WTC11 (cell line): ENCODE results near the gene P2RY6. TPM values are rescaled to one million over a fixed set of nuclear protein-coding genes. Genes with fewer than 3 reads are reported as not detected.

Source experiments
- ATAC-seq: fragments of 200-7000 bp; cut with Tn5 transposase; 2 replicates; pipeline ENCODE4 v1.10.0; 2021; ENCODE audit warnings: mild to moderate bottlenecking, moderate library complexity
- CTCF ChIA-PET: fragments of 300-600 bp; sonication (Branson Sonifier 250); formaldehyde crosslinking; loops from one replicate; lab custom pipeline; 2021; ENCODE audit warnings: antibody characterized with exemption; lab: Charles Lee
- POLR2A ChIA-PET: fragments of 350-600 bp; sonication (Branson Sonifier 250); formaldehyde crosslinking; loops from one replicate; lab custom pipeline; 2021; ENCODE audit warnings: antibody characterized with exemption; lab: Charles Lee
- DNase-seq: peaks from one replicate; pipeline ENCODE4 v3.0.0; 2021; ENCODE audit warnings: low spot score
- H3K27ac Mint-ChIP-seq: 2 replicates; pipeline ENCODE4 v1.8.0; 2021; ENCODE audit warnings: mixed read lengths
- H3K27me3 Mint-ChIP-seq: 2 replicates; pipeline ENCODE4 v1.8.0; 2021; ENCODE audit warnings: low read depth, mild to moderate bottlenecking, moderate library complexity, mixed read lengths
- H3K36me3 Mint-ChIP-seq: 2 replicates; pipeline ENCODE4 v1.8.0; 2021; ENCODE audit warnings: mixed read lengths
- H3K4me1 Mint-ChIP-seq: 2 replicates; pipeline ENCODE4 v1.8.0; 2022; ENCODE audit warnings: mixed read lengths
- H3K4me3 Mint-ChIP-seq: 2 replicates; pipeline ENCODE4 v1.8.0; 2021; ENCODE audit warnings: mild to moderate bottlenecking, moderate library complexity, mixed read lengths
- H3K9me3 Mint-ChIP-seq: 2 replicates; pipeline ENCODE4 v1.8.0; 2021; ENCODE audit warnings: mixed read lengths
- GABPB1 ChIP-seq: sonication (generic); formaldehyde crosslinking; IDR thresholded peaks from 2 replicates; pipeline ENCODE4 v1.8.1; 2023; ENCODE audit warnings: mild to moderate bottlenecking, missing genetic modification reagents
- MXD4 ChIP-seq: fragments of 250-450 bp; sonication (Bioruptor Pico); IDR thresholded peaks from 2 replicates; pipeline ENCODE4 v1.8.0; 2021; ENCODE audit warnings: mild to moderate bottlenecking, moderate library complexity, borderline replicate concordance
- NR2C2 ChIP-seq: sonication (generic); formaldehyde crosslinking; IDR thresholded peaks from 2 replicates; pipeline ENCODE4 v1.8.0; 2022; ENCODE audit warnings: mild to moderate bottlenecking, missing genetic modification reagents
- NR3C1 ChIP-seq: sonication (generic); formaldehyde crosslinking; conservative IDR thresholded peaks from 2 replicates; pipeline ENCODE4 v1.8.1; 2023; ENCODE audit warnings: low read depth, mild to moderate bottlenecking, missing genetic modification reagents
- PRDM15 ChIP-seq: sonication (generic); formaldehyde crosslinking; IDR thresholded peaks from 2 replicates; pipeline ENCODE4 v1.8.0; 2022; ENCODE audit warnings: missing genetic modification reagents
- RELA ChIP-seq: sonication (generic); formaldehyde crosslinking; IDR thresholded peaks from 2 replicates; pipeline ENCODE4 v1.8.1; 2022; ENCODE audit warnings: missing genetic modification reagents, mild to moderate bottlenecking, borderline replicate concordance
- RORB ChIP-seq: fragments of 250-450 bp; sonication (Bioruptor Pico); IDR thresholded peaks from 2 replicates; pipeline ENCODE4 v1.9.0; 2021; ENCODE audit warnings: mild to moderate bottlenecking
- TEAD1 ChIP-seq: sonication (generic); formaldehyde crosslinking; IDR thresholded peaks from 2 replicates; pipeline ENCODE4 v1.8.0; 2022; ENCODE audit warnings: mild to moderate bottlenecking, missing genetic modification reagents
- TP53 ChIP-seq: sonication (generic); formaldehyde crosslinking; IDR thresholded peaks from 2 replicates; pipeline ENCODE4 v1.8.1; 2023; ENCODE audit warnings: mild to moderate bottlenecking, missing genetic modification reagents
- ZMAT4 ChIP-seq: fragments of 250-450 bp; sonication (Bioruptor Pico); IDR thresholded peaks from 2 replicates; pipeline ENCODE4 v1.9.0; 2021; ENCODE audit warnings: mild to moderate bottlenecking
- ZNF396 ChIP-seq: fragments of 250-450 bp; sonication (Bioruptor Pico); IDR thresholded peaks from 2 replicates; pipeline ENCODE4 v1.8.0; 2021; ENCODE audit warnings: mild to moderate bottlenecking, moderate library complexity, borderline replicate concordance
- ZNF423 ChIP-seq: fragments of 250-450 bp; sonication (Bioruptor Pico); IDR thresholded peaks from 2 replicates; pipeline ENCODE4 v2.1.2; 2022; ENCODE audit warnings: mild to moderate bottlenecking, moderate library complexity
- total RNA-seq: library from RNA; stranded (reverse); gene quantifications from 3 replicates; pipeline ENCODE4 v1.2.3, GENCODE V29; 2021
- TF ChIP-seq, protein P1 (sequence below): fragments of 250-450 bp; sonication (Bioruptor Pico); IDR thresholded peaks from 2 replicates; pipeline ENCODE4 v1.9.0; 2021; ENCODE audit warnings: mild to moderate bottlenecking, borderline replicate concordance
- TF ChIP-seq, protein P2 (sequence below): sonication (generic); formaldehyde crosslinking; IDR thresholded peaks from 2 replicates; pipeline ENCODE4 v1.8.1; 2022; ENCODE audit warnings: missing genetic modification reagents, borderline replicate concordance
- TF ChIP-seq, protein P3 (sequence below): sonication (generic); formaldehyde crosslinking; IDR thresholded peaks from 2 replicates; pipeline ENCODE4 v1.8.0; 2023; ENCODE audit warnings: missing genetic modification reagents, mild to moderate bottlenecking, borderline replicate concordance
- TF ChIP-seq, protein P4 (sequence below): sonication (generic); formaldehyde crosslinking; IDR thresholded peaks from 2 replicates; pipeline ENCODE4 v1.8.0; 2022; ENCODE audit warnings: mild to moderate bottlenecking, missing genetic modification reagents

P2RY6 gene
- total RNA-seq, 1 experiment from 2014 or later, result not detected

- TF ChIP-seq ZNF423 (CRISPR knock-in tag) (no peak), RORB (CRISPR knock-in tag) (no peak), ZNF396 (no peak)
- TF ChIP-seq, protein P1, sequence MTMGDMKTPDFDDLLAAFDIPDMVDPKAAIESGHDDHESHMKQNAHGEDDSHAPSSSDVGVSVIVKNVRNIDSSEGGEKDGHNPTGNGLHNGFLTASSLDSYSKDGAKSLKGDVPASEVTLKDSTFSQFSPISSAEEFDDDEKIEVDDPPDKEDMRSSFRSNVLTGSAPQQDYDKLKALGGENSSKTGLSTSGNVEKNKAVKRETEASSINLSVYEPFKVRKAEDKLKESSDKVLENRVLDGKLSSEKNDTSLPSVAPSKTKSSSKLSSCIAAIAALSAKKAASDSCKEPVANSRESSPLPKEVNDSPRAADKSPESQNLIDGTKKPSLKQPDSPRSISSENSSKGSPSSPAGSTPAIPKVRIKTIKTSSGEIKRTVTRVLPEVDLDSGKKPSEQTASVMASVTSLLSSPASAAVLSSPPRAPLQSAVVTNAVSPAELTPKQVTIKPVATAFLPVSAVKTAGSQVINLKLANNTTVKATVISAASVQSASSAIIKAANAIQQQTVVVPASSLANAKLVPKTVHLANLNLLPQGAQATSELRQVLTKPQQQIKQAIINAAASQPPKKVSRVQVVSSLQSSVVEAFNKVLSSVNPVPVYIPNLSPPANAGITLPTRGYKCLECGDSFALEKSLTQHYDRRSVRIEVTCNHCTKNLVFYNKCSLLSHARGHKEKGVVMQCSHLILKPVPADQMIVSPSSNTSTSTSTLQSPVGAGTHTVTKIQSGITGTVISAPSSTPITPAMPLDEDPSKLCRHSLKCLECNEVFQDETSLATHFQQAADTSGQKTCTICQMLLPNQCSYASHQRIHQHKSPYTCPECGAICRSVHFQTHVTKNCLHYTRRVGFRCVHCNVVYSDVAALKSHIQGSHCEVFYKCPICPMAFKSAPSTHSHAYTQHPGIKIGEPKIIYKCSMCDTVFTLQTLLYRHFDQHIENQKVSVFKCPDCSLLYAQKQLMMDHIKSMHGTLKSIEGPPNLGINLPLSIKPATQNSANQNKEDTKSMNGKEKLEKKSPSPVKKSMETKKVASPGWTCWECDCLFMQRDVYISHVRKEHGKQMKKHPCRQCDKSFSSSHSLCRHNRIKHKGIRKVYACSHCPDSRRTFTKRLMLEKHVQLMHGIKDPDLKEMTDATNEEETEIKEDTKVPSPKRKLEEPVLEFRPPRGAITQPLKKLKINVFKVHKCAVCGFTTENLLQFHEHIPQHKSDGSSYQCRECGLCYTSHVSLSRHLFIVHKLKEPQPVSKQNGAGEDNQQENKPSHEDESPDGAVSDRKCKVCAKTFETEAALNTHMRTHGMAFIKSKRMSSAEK (CRISPR knock-in tag), result no peak
Observed at GRCh38 chr11:73280626-73281025, 8.5 kb downstream of the P2RY6 start (continued).

GRCh38 chr11:73281201-73281741 lies 9.1 kb downstream of the P2RY6 start:
- ChIA-PET POLR2A (no interaction called here), CTCF (interaction anchor here (1.0 kb wide), 1 partner anchor 11 kb away, joined by 3 read pairs; no protein-coding TSS in a partner anchor)
- no peak overlapping the region for H3K4me3 Mint-ChIP-seq
- H3K27me3 Mint-ChIP-seq, result no peaks in the 10 kb centered on the region; the same call in none of the 2 replicates
- TF ChIP-seq TEAD1 (CRISPR knock-in tag), result no peak
- TF ChIP-seq, protein P2, sequence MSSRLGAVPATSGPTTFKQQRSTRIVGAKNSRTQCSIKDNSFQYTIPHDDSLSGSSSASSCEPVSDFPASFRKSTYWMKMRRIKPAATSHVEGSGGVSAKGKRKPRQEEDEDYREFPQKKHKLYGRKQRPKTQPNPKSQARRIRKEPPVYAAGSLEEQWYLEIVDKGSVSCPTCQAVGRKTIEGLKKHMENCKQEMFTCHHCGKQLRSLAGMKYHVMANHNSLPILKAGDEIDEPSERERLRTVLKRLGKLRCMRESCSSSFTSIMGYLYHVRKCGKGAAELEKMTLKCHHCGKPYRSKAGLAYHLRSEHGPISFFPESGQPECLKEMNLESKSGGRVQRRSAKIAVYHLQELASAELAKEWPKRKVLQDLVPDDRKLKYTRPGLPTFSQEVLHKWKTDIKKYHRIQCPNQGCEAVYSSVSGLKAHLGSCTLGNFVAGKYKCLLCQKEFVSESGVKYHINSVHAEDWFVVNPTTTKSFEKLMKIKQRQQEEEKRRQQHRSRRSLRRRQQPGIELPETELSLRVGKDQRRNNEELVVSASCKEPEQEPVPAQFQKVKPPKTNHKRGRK, result no peak
- TF ChIP-seq NR2C2 (CRISPR knock-in tag), result no peak
- TF ChIP-seq RELA (CRISPR knock-in tag), result no peak
- no peak for TF ChIP-seq ZMAT4 (CRISPR knock-in tag)
- TF ChIP-seq, protein P3, sequence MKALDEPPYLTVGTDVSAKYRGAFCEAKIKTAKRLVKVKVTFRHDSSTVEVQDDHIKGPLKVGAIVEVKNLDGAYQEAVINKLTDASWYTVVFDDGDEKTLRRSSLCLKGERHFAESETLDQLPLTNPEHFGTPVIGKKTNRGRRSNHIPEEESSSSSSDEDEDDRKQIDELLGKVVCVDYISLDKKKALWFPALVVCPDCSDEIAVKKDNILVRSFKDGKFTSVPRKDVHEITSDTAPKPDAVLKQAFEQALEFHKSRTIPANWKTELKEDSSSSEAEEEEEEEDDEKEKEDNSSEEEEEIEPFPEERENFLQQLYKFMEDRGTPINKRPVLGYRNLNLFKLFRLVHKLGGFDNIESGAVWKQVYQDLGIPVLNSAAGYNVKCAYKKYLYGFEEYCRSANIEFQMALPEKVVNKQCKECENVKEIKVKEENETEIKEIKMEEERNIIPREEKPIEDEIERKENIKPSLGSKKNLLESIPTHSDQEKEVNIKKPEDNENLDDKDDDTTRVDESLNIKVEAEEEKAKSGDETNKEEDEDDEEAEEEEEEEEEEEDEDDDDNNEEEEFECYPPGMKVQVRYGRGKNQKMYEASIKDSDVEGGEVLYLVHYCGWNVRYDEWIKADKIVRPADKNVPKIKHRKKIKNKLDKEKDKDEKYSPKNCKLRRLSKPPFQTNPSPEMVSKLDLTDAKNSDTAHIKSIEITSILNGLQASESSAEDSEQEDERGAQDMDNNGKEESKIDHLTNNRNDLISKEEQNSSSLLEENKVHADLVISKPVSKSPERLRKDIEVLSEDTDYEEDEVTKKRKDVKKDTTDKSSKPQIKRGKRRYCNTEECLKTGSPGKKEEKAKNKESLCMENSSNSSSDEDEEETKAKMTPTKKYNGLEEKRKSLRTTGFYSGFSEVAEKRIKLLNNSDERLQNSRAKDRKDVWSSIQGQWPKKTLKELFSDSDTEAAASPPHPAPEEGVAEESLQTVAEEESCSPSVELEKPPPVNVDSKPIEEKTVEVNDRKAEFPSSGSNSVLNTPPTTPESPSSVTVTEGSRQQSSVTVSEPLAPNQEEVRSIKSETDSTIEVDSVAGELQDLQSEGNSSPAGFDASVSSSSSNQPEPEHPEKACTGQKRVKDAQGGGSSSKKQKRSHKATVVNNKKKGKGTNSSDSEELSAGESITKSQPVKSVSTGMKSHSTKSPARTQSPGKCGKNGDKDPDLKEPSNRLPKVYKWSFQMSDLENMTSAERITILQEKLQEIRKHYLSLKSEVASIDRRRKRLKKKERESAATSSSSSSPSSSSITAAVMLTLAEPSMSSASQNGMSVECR (CRISPR knock-in tag), result no peak
- no peaks in the 10 kb centered on the region for H3K9me3 Mint-ChIP-seq
- no peak overlapping the region for H3K27ac Mint-ChIP-seq
- no peak for ATAC-seq
- no peak for DNase-seq
- H3K4me1 Mint-ChIP-seq, result no peaks in the 10 kb centered on the region
- H3K36me3 Mint-ChIP-seq, result no peaks in the 10 kb centered on the region

- ChIA-PET CTCF (interaction anchor here (1.1 kb wide), 1 partner anchor 80 kb away, joined by 4 read pairs; no protein-coding TSS in a partner anchor), POLR2A (no interaction called here)
- H3K9me3 Mint-ChIP-seq, result no peaks in the 10 kb centered on the region
- H3K4me3 Mint-ChIP-seq, result no peak overlapping the region
- H3K27ac Mint-ChIP-seq, result no peak overlapping the region
- ATAC-seq (no peak), DNase-seq (no peak)
- no peaks in the 10 kb centered on the region for H3K4me1 Mint-ChIP-seq
- H3K36me3 Mint-ChIP-seq, result no peaks in the 10 kb centered on the region
- no peaks in the 10 kb centered on the region; the same call in none of the 2 replicates for H3K27me3 Mint-ChIP-seq
- TF ChIP-seq PRDM15 (CRISPR knock-in tag), result no peak
- TF ChIP-seq GABPB1 (CRISPR knock-in tag), result no peak
- no peak for TF ChIP-seq NR3C1 (CRISPR knock-in tag)
- no peak for TF ChIP-seq RORB (CRISPR knock-in tag)
- TF ChIP-seq, protein P4, sequence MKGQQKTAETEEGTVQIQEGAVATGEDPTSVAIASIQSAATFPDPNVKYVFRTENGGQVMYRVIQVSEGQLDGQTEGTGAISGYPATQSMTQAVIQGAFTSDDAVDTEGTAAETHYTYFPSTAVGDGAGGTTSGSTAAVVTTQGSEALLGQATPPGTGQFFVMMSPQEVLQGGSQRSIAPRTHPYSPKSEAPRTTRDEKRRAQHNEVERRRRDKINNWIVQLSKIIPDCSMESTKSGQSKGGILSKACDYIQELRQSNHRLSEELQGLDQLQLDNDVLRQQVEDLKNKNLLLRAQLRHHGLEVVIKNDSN (CRISPR knock-in tag), result no peak
- no peak for TF ChIP-seq TP53 (CRISPR knock-in tag)
- TF ChIP-seq MXD4, result no peak
Observed at GRCh38 chr11:73281796-73282660, 9.9 kb downstream of the P2RY6 start.
